ENCODE results near the gene RNF34. TPM values are rescaled to one million over a fixed set of nuclear protein-coding genes. Genes with fewer than 3 reads are reported as not detected.

RNF34 gene
- total RNA-seq, 1 donor from 2014 or later: 48.2 TPM

DNA sequence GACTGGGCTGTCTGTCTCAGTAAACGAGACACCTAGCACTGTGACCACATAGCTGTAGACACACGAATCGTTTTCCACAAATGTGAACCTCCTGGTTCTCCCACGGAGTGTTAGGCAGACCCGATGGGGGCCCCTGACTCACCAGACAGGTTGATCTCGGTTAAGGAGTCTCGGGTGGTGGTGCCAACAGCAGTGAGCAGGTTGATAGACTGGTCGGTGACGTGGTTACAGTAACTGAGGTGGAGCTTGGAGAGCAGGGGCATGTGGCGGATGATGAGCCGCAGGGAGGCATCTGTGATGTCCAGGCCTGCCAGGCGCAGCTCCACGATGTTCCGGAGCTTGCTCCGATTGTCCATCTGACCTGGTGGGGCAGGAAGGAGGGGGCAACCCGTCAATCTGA is 39.8 kb downstream of the RNF34 start:
- no peak for DNase-seq (ENCODE audit: low spot score)

DNA sequence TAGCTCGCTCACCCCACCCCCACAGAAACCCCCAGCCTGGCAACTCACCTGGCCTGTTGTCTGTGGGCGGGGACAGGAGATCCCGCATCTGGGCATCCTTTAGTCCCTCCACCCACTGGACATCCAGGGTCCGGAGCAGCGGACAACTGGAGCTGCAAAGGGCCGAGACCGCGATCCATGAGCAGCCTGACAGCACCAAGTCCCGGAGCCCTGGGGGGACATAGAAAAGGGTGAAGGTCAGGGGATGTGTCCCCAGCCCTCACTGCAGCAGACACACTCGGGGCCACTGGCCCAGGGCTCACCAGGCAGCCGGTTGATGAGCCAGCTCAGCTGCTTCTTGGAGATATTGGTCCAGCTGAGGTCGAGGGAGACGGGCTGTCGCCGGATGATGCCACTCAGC is 40.9 kb downstream of the RNF34 start:
- DNase-seq (ENCODE audit: low spot score): no peak

DNA sequence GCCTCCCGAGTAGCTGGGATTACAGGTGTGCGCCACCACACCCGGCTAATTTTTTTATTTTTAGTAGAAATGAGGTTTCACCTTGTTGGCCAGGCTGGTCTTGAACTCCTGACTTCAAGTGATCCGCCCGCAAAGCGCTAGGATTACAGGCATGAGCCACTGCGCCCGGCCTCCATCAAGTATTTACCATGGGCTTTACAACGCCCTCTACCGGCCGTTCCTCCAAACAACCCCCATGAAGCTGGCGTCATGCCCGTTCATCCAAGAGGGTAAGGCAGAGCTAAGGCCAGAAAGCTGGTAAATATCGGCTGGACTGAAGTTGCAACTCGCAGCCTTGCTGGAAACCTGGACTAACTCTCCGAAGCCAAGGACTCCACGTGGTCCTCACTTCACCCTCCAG is 41.6 kb downstream of the RNF34 start:
- no peak for DNase-seq (ENCODE audit: low spot score)

DNA sequence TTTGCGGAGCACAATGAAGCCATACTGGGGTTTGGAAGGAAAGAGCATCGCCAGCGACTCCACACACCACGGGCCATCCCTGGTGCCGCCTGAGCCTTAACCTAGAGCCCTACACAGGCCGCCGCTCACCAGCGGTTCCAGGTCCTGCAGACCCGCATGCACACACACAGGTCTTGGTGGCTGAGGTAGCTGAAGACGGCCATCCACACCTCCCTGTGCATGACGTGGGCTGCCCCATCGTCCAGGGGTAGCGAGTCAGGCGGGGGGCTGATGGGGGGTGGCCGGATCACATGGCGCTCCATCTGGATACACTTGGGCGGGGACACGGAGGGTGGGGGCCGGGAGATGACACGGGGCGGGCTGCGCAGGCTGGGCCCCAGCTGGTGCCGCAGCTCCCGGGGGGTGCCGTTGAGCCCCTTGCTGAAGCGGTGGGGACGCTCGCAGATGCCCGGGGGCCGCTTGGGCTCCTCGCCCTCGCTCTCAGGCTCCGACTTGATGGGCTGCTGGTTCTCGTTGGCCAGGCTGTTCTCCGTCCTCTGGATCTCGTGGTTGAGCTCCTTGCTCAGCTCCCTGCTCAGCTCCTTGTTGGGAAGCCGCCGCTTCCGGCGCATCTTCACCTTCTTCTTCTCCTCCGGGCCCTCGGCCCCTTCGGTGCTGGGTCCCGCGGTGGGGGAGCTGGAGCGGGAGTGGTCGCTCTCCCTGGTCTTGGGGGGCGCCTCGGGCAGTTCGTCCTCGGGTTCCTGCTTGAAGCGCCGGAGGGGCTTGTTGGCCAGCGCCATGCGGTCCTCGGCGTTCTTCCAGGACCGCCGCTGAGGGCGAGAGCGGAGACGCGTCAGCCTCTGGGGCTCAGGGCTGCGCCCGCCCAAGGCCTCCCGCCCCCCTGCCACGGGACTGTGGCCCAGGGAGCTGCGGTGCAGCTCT is 42.4 kb downstream of the RNF34 start:
- DNase-seq (ENCODE audit: low spot score): no peak

DNA sequence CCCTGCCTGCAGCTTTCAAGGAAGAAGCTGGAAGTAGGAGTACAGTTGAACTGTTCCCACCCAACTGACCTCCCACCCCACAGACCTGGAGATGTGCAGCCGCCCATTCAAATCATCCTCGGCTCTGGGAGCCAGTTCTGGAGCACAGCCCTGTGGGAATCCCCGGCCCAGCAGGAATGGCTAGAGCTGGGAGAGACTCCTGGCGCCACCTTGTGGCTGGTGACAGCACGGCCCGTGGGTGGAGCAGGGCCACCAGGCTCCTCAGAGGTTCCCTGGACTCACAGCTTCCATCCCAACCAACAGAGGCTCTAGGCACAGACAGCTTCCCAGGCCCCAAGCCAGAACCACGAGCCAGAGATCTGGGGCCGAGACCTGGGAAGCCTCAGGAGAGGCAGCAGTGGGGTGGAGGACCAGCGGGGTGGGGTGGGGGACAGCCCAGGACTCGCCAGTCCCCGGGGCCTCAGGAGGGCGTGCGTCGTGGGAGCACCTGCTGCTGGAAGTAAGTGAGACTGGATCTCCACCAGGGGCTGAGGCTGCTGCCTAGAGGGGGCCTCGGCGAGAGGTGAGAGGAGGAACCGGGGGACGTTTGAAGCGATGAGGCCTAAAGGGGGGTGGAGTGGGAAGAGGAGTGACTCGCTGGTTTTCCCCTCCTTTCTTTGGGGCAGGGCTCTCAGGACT is 43.4 kb downstream of the RNF34 start:
- DNase-seq (ENCODE audit: low spot score): peak; percentile 79

DNA sequence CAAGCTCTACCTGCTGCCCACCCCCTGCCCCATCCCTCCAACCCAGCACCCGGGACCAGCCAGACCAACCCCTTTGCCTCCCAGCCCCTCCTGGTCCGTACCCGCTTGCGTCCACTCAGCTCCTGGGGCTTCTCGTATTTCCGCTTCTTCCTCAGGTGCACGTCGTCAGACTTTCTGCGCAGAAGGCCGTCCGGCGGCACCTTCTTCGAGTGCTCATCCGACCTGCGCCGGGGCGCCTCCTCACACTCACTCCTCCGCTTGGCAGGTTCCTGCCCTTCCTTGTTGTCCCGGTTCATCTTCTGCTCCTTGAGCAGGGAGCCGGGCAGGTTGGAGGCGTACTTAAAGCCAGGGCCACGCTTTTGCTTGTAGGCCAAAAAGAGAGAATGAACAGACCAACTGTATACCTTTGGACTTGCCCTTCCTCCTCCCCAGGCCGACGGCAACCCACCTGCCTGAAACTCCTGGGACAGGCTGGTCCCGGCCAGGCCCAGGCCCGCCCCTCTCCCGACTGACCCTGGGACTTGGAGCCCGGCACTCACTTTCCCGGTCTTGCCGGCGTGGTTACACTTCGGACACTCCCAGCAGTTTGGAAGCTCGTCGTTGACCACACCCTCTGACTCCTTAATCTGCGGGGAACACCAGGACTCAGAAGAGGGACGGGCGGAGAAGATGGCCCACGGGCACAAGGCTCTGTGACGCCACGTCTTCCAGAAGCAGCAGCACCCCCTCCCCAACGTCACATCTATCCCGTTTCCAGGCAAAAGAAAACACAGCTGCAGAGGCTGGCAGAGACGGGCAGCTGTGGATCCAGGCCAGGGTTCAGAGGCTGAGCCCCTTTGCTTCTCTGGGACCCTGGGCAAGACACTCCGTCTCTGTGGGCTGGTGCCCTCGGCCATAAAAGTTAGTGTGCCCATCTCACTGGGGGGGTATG is 44.3 kb downstream of the RNF34 start:
- DNase-seq (ENCODE audit: low spot score): no peak

DNA sequence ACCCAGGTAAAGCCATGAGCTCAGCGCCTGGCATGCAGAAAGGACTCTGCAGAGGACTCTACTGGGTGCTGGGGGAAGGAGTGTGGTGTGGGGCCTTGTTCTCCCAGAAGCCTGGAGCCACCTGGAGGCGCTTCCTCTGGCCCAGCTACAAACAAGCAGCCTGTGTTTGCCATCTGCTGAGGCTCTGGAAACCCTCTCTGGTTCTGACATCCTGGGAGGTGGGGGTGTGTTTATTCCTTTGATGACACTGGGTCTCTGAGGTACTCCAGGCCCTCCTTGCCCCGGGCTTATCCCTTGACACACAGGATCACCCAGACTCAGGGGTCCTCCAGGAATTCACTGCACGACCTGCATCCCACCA is 44.9 kb downstream of the RNF34 start:
- DNase-seq (ENCODE audit: low spot score): no peak

DNA sequence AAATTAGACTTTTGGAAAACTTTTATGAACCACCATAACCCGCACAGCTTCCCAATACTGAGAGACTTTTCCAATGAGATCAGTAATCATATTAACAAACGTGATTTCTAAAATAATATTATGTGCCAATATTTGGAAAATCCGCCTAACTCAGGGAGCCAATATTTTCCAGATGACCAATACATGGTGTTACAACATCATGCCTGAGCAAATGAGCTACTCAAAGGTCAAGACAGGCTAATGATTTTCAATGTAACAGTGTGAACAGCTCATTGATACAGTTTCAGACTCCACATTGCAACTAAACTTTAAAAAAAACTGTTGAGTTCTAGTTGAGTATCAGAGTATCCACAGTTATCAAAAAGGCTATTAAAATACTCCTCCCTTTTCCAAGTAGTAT is 46.8 kb downstream of the RNF34 start:
- DNase-seq (ENCODE audit: low spot score): no peak

DNA sequence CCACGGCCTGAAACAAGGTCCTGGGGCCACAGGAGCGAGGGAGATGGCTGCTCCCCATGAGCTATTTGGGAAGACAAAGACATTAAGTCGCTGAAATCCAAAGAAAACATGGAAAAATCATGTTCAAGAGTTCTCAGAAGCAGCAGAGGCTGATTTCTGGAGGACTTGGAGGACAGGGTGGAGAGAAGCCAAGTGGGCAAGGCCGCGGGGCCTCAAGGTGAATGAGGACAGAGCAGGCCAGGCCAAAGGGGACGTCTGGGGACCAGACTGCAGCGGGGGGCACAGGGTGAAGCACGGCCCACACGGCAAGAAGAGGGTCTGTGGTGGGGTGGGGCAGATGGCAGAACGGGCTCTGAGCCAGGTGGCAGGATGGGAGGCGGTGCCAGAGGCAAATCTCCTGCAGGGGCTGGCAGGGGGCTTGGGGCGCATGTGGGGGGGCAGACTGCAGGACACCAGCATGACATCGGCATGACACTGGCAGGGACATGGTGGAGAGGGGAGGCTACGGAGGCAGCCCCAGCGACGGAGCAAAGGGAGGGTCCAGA is 48.9 kb downstream of the RNF34 start:
- DNase-seq (ENCODE audit: low spot score): no peak

DNA sequence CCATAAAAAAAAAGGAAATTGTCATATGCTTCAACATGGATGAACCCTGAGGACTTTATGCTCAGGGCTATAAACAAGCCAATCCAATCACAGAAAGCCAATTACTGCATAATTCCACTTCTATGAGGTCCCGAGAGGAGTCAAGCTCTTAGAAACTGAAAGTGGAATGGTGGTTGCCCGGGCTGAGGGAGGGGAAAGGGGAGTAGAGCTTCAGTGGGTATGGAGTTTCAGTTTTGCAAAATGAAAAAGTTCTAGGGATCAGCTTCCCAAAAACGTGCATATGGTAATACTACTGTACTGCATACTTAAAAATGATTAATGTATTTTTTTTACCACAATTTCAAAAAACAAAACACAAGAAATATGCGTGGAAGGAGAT is 52.0 kb downstream of the RNF34 start:
- DNase-seq (ENCODE audit: low spot score): no peak

DNA sequence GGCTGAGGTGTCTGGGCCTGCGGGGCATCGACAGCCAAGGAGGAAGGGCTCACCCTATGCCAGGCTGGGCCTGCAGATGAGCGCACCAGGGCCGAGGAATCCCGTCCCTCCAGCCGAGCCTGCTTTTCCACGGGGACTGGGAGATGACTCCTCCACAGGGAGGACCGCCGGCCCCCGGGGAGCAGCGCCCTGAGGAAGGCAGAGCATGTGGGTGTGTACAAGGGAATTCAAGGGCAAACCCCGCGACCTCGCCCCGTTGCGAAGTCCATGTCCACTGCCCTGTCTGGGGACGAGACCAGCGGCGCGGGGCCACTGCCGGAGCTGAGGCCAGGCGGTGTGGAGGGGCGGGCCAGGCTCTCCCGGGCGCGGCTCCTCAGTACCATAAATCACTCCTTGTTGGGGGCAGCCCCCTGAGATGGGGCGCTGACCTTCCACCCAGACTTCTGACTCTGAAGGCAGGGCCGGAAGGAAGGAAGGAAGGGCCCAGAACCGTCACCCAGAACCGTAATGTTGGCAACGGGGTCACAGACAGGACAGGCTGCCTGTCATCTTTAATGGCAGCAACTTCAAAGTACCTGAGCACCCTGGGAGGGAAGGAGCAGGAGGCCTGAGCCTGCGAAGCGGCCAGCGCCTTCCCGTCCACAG is 52.5 kb downstream of the RNF34 start:
- DNase-seq (ENCODE audit: low spot score): no peak

DNA sequence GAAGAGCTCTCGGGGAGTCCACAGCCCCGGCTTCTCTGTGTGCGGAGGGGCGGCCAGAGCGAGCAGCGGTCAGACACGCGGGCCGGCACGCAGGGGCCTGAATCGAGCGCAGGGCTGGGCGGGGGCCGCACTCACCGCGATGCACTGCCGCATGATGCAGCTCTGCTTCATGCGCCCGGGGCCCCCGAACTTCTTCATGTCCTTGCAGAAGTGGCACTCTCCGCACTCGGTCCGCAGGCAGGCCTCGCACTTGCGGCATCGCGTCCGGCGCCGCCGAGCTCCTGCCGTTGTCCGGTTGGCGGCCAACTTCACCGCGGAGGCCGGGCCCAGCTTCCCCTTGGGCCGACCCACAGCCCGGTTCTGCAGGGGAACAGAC is 53.1 kb downstream of the RNF34 start:
- DNase-seq (ENCODE audit: low spot score): no peak

DNA sequence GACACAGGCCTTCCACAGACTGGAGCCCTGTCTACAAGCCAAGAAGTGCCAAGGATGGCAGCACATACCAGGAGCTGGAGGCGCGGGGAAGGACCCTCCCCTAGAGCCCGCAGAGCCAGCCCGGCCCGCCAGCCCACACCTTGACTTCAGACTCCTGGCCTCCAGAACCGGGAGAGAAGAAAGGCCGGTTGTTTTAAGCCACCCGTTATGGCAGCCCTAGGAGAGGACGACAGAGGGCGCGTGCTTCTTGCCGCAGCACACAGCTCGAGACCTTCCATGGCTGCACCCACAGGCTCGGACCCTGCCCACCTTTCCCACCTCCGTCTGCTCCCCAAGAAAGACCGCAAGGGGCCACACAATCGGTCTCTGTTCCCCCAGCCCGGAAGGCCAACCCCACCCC is 53.7 kb downstream of the RNF34 start:
- no peak for DNase-seq (ENCODE audit: low spot score)

DNA sequence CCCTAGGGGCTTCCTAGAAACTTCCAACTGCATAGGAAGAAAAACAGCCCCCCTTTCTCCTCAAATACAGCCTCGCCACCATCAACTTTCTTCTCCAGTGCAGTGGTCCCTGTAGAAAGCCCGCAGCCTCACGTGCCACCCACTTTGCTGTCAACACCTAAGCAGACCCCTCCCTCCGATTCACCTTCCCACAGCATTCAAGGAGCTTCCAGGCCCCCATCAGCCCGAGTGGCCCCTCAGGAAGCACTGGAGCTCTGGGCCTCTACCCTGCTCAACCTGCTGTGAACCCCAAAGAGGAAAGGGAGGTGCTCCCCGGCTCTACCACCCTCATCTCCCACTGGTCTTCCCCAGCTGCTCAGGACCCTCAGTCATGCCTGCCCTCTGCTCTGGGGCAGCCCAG is 55.0 kb downstream of the RNF34 start:
- no peak for DNase-seq (ENCODE audit: low spot score)

DNA sequence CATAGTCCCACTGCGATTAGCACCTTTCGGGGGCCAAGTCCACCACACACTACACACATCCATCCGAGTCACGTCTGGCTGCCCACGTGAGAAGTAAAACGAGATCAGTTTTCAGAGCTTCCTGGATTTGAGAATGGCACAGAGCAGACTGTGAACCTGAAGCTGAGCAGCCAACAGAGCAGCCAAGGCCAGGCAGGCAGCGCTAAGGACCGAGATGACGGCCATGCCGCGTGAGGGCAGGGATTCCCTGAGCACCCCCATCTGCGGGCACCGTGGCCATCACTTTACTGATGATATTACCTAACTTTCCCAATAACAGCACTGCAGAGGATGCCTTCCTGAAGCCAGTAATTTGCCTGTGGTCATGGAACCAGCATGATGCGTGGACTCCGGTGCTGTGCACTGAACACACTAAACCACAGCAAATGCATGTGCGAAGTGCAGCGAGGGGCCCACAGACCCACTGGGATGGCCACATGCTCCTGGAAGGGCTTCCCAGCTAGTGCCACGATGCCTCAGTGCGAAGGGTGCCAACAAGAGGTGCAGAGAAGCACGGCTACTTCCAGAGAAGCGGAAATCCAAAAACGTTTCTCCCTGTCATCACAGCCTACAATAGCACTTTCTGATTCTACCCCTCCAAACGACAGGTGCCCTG is 56.0 kb downstream of the RNF34 start:
- no peak for DNase-seq (ENCODE audit: low spot score)

DNA sequence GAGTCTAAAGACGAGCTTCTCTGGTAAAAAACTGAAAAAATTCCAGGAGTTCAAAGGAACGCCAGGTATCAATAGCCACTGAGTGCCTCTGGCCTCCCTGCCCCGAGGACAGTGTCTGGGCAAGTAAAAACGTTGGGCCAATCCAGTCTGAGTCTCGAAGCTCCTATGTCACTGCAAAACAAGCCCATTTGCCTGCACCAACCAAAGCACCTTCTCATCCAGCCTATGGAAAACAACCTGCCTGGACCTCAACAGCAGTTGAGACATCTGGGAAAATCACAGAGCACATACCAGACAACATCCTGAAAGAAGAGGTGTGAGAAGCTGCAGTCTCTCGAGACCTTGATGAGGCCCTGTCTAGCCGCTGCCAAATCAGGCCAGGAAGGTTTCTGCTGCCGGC is 56.6 kb downstream of the RNF34 start:
- DNase-seq (ENCODE audit: low spot score): no peak

DNA sequence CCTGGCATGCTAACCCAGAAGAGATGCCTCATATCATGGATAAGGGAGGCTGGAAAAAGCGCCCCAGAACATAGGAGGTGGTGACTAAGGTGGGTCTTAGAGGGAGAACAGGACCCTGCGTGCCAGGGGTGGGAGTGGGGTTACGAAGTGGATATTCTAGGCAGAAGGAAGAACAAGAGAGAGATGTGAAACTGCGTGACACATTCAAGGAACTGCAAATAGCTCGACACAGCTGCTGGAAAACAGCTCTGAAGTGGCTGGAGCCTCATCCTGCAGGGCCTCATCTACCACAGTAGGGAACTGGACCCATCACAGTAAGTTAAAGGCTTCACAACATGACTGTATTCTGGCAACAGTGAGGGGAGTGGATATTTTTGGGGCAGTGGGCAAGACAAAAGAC is 61.1 kb downstream of the RNF34 start:
- DNase-seq (ENCODE audit: low spot score): no peak

DNA sequence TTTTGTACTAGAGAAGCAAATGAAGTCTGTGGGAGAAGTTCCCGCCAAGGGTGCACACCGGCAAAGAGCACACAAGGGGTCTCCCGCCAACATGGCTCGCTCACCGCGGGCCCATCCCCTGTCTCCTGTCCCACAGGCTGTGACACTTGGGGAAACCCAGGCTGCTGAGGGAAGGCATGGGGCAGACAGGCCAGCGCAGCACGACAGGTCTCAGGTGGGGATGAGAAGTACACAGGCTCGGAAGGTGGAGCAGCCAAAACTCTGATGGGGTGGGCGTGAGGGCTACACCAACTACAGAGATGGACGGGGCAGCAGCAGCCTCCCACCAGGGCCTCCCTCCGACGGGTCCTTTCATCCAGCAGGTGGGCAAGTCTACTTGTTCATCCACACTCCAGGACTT is 64.4 kb downstream of the RNF34 start:
- DNase-seq (ENCODE audit: low spot score): no peak

DNA sequence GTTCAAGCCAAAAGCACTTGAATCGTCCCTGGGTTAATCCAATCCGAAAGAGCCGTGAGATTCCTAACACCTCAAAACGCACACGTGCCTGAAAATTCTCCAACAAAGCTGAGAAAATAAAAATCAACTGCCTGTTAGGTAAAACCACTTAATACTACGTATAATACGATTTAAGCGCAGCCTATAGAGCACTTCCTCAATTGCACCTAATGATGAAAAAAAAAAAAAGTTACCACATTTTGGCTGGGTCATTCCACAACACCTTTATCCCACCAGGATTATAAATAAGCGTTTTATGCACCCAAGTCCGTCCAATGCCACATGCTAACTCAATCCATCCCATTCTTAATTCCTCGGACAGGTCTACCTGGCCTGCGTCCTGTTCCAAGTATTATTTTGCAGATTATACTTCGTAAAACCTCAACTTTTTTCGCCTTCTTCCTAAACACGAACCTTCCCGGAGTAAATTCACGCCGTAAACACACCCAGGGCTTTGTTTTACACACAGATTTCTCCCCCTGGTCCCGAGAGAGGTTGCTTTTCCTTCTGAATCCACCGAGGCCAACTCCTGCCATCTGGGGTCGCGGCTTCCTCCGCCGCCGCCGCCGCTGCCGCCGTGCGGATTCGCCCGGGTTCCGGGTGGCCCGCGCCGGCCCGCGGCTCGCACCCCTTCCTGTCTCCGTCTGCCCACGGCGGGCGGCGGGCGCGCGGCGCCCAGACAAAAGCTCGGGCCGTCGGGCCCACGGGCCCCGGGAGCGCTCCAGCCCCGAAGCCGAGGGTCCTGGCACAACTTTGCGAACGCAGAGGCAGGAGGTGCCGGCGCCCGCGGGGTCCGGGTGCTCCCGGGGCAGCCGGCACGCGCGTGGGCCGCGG is 66.2 kb downstream of the RNF34 start:
- DNase-seq (ENCODE audit: low spot score): no peak
